HTERT RPE-1 (cell line): Measurements from ENCODE around the gene PPP2CA.

Source experiments
- in situ Hi-C: fragments of 300-500 bp; cut with MboI; formaldehyde crosslinking; loops from 4 replicates; pipeline ENCODE4 v1.14.3; 2020; ENCODE audit warnings: low sequenced_read_pairs

PPP2CA gene

GRCh38 chr5:134149571-134150303, 76.1 kb downstream of the PPP2CA start:
- in situ Hi-C loops: loop anchor here (25.0 kb wide), 1 partner anchor 112 kb away; no protein-coding TSS in a partner anchor

GRCh38 chr5:134148986-134149539, 76.8 kb downstream of the PPP2CA start:
- in situ Hi-C loops: loop anchor here (25.0 kb wide), 1 partner anchor 112 kb away; no protein-coding TSS in a partner anchor

GRCh38 chr5:134148316-134148715, 77.6 kb downstream of the PPP2CA start:
- in situ Hi-C loops: loop anchor here (25.0 kb wide), 1 partner anchor 111 kb away; no protein-coding TSS in a partner anchor

- in situ Hi-C loops: loop anchor here (25.0 kb wide), 1 partner anchor 110 kb away; no protein-coding TSS in a partner anchor
Observed at GRCh38 chr5:134146651-134147518, 79.0 kb downstream of the PPP2CA start.

- in situ Hi-C loops: loop anchor here (25.0 kb wide), 1 partner anchor 109 kb away; no protein-coding TSS in a partner anchor
Observed at GRCh38 chr5:134145779-134146581, 79.9 kb downstream of the PPP2CA start.

GRCh38 chr5:134145041-134145757, 80.7 kb downstream of the PPP2CA start:
- in situ Hi-C loops: loop anchor here (25.0 kb wide), 1 partner anchor 108 kb away; no protein-coding TSS in a partner anchor
